Panc1 (cell line): ENCODE data around the gene ATP6V0C.
"Not testable (repeated sequence)": the region's sequence is repeated elsewhere in the genome, so short reads cannot be mapped to it uniquely, and the experiment has no call there.

Source experiments
- POLR2AphosphoS5 ChIP-seq: IDR thresholded peaks from 2 replicates; pipeline ENCODE4 v1.6.1; 2012; ENCODE audit warnings: mild to moderate bottlenecking, low read depth, low read length, moderate library complexity
- TCF7L2 ChIP-seq: IDR thresholded peaks from 2 replicates; pipeline ENCODE4 v1.6.1; 2011; ENCODE audit warnings: mild to moderate bottlenecking, low read depth, low read length, inconsistent platforms
- TF ChIP-seq, protein P1 (sequence below): fragments of 450-650 bp; IDR thresholded peaks from 2 replicates; pipeline ENCODE4 v1.5.1; 2017; ENCODE audit warnings: mild to moderate bottlenecking
- TF ChIP-seq, protein P2 (sequence below), 2 experiments: IDR thresholded peaks; 2 replicates each; pipeline ENCODE4 v1.6.1; 2011 to 2012; ENCODE audit warnings: low read depth in 2 of 2, control low read depth in 1 of 2, low read length in 1 of 2, mild to moderate bottlenecking in 1 of 2, moderate library complexity in 1 of 2; ENCODE audit not compliant: insufficient read depth in 1 of 2

DNA sequence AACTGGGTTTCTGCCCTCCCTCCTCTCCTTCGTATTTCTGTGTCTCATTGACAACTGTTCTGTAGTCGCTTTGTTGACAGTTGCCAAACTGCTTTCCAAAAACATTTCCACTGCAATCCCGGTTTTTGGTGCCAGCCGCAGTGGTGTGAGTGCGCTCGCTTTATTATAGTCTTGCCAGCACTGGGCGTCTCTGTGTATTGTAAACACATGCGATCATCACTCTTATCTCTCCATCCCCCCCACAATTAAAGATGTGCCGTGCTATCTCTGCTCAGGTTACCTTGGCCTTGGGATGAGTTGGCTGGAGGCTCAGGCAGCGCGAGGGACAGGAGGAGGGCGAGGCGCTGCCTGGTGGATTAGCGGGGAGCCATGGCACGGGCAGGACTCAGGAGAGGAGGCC is 43.4 kb downstream of the ATP6V0C start:
- TF ChIP-seq POLR2AphosphoS5, TCF7L2: not testable (repeated sequence)
- TF ChIP-seq, protein P1, sequence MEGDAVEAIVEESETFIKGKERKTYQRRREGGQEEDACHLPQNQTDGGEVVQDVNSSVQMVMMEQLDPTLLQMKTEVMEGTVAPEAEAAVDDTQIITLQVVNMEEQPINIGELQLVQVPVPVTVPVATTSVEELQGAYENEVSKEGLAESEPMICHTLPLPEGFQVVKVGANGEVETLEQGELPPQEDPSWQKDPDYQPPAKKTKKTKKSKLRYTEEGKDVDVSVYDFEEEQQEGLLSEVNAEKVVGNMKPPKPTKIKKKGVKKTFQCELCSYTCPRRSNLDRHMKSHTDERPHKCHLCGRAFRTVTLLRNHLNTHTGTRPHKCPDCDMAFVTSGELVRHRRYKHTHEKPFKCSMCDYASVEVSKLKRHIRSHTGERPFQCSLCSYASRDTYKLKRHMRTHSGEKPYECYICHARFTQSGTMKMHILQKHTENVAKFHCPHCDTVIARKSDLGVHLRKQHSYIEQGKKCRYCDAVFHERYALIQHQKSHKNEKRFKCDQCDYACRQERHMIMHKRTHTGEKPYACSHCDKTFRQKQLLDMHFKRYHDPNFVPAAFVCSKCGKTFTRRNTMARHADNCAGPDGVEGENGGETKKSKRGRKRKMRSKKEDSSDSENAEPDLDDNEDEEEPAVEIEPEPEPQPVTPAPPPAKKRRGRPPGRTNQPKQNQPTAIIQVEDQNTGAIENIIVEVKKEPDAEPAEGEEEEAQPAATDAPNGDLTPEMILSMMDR, result not testable (repeated sequence)
- TF ChIP-seq, protein P2, sequence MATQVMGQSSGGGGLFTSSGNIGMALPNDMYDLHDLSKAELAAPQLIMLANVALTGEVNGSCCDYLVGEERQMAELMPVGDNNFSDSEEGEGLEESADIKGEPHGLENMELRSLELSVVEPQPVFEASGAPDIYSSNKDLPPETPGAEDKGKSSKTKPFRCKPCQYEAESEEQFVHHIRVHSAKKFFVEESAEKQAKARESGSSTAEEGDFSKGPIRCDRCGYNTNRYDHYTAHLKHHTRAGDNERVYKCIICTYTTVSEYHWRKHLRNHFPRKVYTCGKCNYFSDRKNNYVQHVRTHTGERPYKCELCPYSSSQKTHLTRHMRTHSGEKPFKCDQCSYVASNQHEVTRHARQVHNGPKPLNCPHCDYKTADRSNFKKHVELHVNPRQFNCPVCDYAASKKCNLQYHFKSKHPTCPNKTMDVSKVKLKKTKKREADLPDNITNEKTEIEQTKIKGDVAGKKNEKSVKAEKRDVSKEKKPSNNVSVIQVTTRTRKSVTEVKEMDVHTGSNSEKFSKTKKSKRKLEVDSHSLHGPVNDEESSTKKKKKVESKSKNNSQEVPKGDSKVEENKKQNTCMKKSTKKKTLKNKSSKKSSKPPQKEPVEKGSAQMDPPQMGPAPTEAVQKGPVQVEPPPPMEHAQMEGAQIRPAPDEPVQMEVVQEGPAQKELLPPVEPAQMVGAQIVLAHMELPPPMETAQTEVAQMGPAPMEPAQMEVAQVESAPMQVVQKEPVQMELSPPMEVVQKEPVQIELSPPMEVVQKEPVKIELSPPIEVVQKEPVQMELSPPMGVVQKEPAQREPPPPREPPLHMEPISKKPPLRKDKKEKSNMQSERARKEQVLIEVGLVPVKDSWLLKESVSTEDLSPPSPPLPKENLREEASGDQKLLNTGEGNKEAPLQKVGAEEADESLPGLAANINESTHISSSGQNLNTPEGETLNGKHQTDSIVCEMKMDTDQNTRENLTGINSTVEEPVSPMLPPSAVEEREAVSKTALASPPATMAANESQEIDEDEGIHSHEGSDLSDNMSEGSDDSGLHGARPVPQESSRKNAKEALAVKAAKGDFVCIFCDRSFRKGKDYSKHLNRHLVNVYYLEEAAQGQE (IDR thresholded peaks at IDR 0.05; ENCODE audit: insufficient read depth in 1 of 2, low read depth in 2 of 2, low read length in 1 of 2), result not testable (repeated sequence)
